Mesenchymal stem cell (in vitro differentiated cells and primary cell): ENCODE results near the gene WBP11.

Experiments used
- DNase-seq: peaks from one replicate; pipeline ENCODE4 v3.0.0-alpha.2; 2013
- H2AFZ ChIP-seq: one replicate; pipeline ENCODE4 v1.6.1; 2013; ENCODE audit warnings: low read depth, mild to moderate bottlenecking, control low read depth, inconsistent platforms, low read length, moderate library complexity
- H2AK5ac ChIP-seq: 2 replicates; pipeline ENCODE4 v1.6.1; 2013; ENCODE audit warnings: low read length, moderate library complexity, mild to moderate bottlenecking, inconsistent platforms; ENCODE audit not compliant: severe bottlenecking
- H2BK120ac ChIP-seq: one replicate; pipeline ENCODE4 v1.6.1; 2013; ENCODE audit warnings: low read depth, mild to moderate bottlenecking, inconsistent platforms, low read length, moderate library complexity
- H2BK12ac ChIP-seq, 2 experiments: one replicate each; pipeline ENCODE4 v1.6.1; 2013; ENCODE audit warnings: inconsistent platforms in 2 of 2, low read length in 2 of 2, mild to moderate bottlenecking in 2 of 2, moderate library complexity in 2 of 2, control low read depth in 1 of 2
- H2BK15ac ChIP-seq: one replicate; pipeline ENCODE4 v1.6.1; 2013; ENCODE audit warnings: mild to moderate bottlenecking, low read depth, inconsistent platforms; ENCODE audit not compliant: poor library complexity, severe bottlenecking
- H2BK5ac ChIP-seq: 2 replicates; pipeline ENCODE4 v1.6.1; 2013; ENCODE audit warnings: low read depth, mild to moderate bottlenecking, low read length, control low read depth, inconsistent platforms; ENCODE audit not compliant: poor library complexity, severe bottlenecking
- H3K14ac ChIP-seq, 2 experiments: one replicate each; pipeline ENCODE4 v1.6.1; 2013; ENCODE audit warnings: inconsistent platforms in 2 of 2, low read length in 2 of 2, control low read depth in 1 of 2, mild to moderate bottlenecking in 1 of 2, moderate library complexity in 1 of 2
- H3K18ac ChIP-seq, 2 experiments: one replicate each; pipeline ENCODE4 v1.6.1; 2013; ENCODE audit warnings: inconsistent platforms in 2 of 2, low read length in 2 of 2, control low read depth in 1 of 2, low read depth in 1 of 2, mild to moderate bottlenecking in 1 of 2
- H3K23ac ChIP-seq, 2 experiments: one replicate each; pipeline ENCODE4 v1.6.1; 2013; ENCODE audit warnings: inconsistent platforms in 2 of 2, low read length in 2 of 2, mild to moderate bottlenecking in 2 of 2, moderate library complexity in 2 of 2, control low read depth in 1 of 2
- H3K27ac ChIP-seq: 2 replicates; pipeline ENCODE4 v1.5.1; 2013; ENCODE audit warnings: mild to moderate bottlenecking, moderate library complexity, low read length, control low read depth, inconsistent platforms; ENCODE audit not compliant: poor library complexity, severe bottlenecking
- H3K27me3 ChIP-seq, 2 experiments: 2 replicates each; pipeline versions ENCODE4 v1.6.1 to v1.7.0; 2013; ENCODE audit warnings: low read length in 2 of 2, mild to moderate bottlenecking in 2 of 2, moderate library complexity in 2 of 2, control low read depth in 1 of 2, inconsistent platforms in 1 of 2; ENCODE audit not compliant: control insufficient read depth in 1 of 2, insufficient read depth in 1 of 2
- H3K36me3 ChIP-seq, 2 experiments: 2 replicates each; pipeline versions ENCODE4 v1.6.1 to v1.7.0; 2013; ENCODE audit warnings: low read length in 2 of 2, control low read depth in 1 of 2, inconsistent platforms in 1 of 2, low read depth in 1 of 2, mild to moderate bottlenecking in 1 of 2; ENCODE audit not compliant: insufficient read depth in 2 of 2, control insufficient read depth in 1 of 2
- H3K4ac ChIP-seq, 2 experiments: one replicate each; pipeline ENCODE4 v1.6.1; 2013; ENCODE audit warnings: inconsistent platforms in 2 of 2, low read length in 2 of 2, mild to moderate bottlenecking in 2 of 2, moderate library complexity in 2 of 2, control low read depth in 1 of 2, low read depth in 1 of 2
- H3K4me1 ChIP-seq: 2 replicates; pipeline ENCODE4 v1.6.1; 2013; ENCODE audit warnings: low read depth, low read length, control low read depth; ENCODE audit not compliant: control insufficient read depth, insufficient read depth
- H3K4me2 ChIP-seq: 2 replicates; pipeline ENCODE4 v1.6.1; 2013; ENCODE audit warnings: low read length, mild to moderate bottlenecking, inconsistent platforms; ENCODE audit not compliant: poor library complexity, severe bottlenecking
- H3K4me3 ChIP-seq, 2 experiments: 2 replicates each; pipeline versions ENCODE4 v1.5.1 to v1.7.0; 2013; ENCODE audit warnings: low read length in 2 of 2, mild to moderate bottlenecking in 2 of 2, control low read depth in 1 of 2, low read depth in 1 of 2; ENCODE audit not compliant: insufficient read depth in 1 of 2
- H3K79me1 ChIP-seq: replicated peaks from 2 replicates; pipeline ENCODE4 v1.6.1; 2013; ENCODE audit warnings: mild to moderate bottlenecking, control low read depth, low read length, inconsistent platforms; ENCODE audit not compliant: poor library complexity, severe bottlenecking
- H3K9ac ChIP-seq: 2 replicates; pipeline ENCODE4 v1.7.0; 2013; ENCODE audit warnings: mild to moderate bottlenecking, low read length, moderate library complexity
- H3K9me3 ChIP-seq: 2 replicates; pipeline ENCODE4 v1.7.0; 2013; ENCODE audit warnings: mild to moderate bottlenecking, low read length; ENCODE audit not compliant: control insufficient read depth
- H4K8ac ChIP-seq: one replicate; pipeline ENCODE4 v1.6.1; 2013; ENCODE audit warnings: inconsistent platforms, mild to moderate bottlenecking, low read length, moderate library complexity
- H4K91ac ChIP-seq: one replicate; pipeline ENCODE4 v1.6.1; 2013; ENCODE audit warnings: mild to moderate bottlenecking, low read length, inconsistent platforms
- WGBS: methylation state at CpG from one replicate; pipeline ENCODE4 v1.1.7; 2013; ENCODE audit warnings: mixed read lengths; 5-methylcytosine and 5-hydroxymethylcytosine counted together

The WBP11 gene

GRCh38 chr12:14810953-14811483 is 7.7 kb upstream of the WBP11 start:
- WGBS: 75% methylated on average over 1 of the region's 1 CpG
- no peak overlapping the region for H3K4me2 ChIP-seq
- no peaks in the 10 kb centered on the region for H3K9me3 ChIP-seq
- no peaks in the 10 kb centered on the region for H3K36me3 ChIP-seq
- H4K8ac ChIP-seq: no peak overlapping the region
- H4K91ac ChIP-seq: no peak overlapping the region
- no peak overlapping the region for H2AFZ ChIP-seq
- no peak overlapping the region for H3K4ac ChIP-seq
- no peak overlapping the region for H3K27ac ChIP-seq
- no peak overlapping the region for H3K9ac ChIP-seq
- no peak overlapping the region for H2BK12ac ChIP-seq
- H3K14ac ChIP-seq: no peak overlapping the region
- no peak overlapping the region for H3K18ac ChIP-seq
- H2AK5ac ChIP-seq: no peak overlapping the region
- H3K79me1 ChIP-seq: peaks cover under 1% of the 10 kb centered on the region
- no peaks in the 10 kb centered on the region for H3K4me1 ChIP-seq
- no peaks in the 10 kb centered on the region for H3K27me3 ChIP-seq
- no peak overlapping the region for H3K23ac ChIP-seq
- H2BK120ac ChIP-seq: no peak overlapping the region
- DNase-seq: peak; percentile 39
- no peak overlapping the region for H2BK15ac ChIP-seq
- no peak overlapping the region for H2BK5ac ChIP-seq
- H3K4me3 ChIP-seq: no peak overlapping the region

DNA sequence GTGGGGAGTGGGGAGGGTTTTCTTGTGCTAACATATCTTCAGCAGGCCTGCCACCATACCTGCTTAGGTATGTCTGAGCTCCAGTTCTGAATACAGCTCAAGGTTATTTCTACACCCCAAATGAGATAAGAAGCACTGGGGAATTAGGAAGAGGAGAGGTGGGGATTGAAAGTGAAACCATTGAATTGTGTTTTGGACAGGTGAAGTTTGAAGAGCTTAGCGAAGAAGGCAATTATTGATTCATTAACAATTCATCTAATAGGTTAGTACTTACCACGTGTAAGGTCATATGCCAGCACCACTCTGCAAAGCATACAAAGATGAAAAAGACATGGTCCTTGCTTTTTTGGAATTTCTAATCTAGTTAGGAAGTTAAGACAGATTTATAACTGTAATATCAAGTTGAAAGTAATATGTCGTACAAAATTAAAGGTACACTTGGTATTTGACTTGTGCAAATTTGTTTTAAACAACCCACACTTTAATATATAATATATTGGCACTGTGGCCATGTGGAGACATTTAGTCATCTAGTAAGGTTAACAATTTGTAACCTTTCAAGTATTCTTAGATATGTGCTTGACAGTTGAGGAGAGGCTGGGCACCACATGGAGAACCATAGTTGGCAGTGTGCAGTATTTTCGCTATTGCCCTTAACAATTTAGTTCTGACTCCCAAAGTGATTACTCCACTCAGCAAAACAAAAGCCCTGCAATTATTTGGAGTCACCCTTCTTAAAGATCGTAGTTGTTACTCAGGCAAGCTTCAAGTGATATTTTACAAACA is 7.1 kb upstream of the WBP11 start:
- 79% methylated on average over 2 of the region's 5 CpGs for WGBS
- no peak overlapping the region for H2BK15ac ChIP-seq
- no peak overlapping the region for H3K4me3 ChIP-seq
- no peak overlapping the region for H4K91ac ChIP-seq
- H4K8ac ChIP-seq: no peak overlapping the region
- H3K79me1 ChIP-seq: peaks cover 2% of the 10 kb centered on the region
- H3K4me1 ChIP-seq: no peaks in the 10 kb centered on the region
- no peak overlapping the region for H3K18ac ChIP-seq
- H3K27ac ChIP-seq: no peak overlapping the region
- no peak overlapping the region for H3K9ac ChIP-seq
- H3K9me3 ChIP-seq: no peaks in the 10 kb centered on the region
- no peak overlapping the region for H3K4ac ChIP-seq
- no peak overlapping the region for H3K14ac ChIP-seq
- H3K4me2 ChIP-seq: no peak overlapping the region
- H3K23ac ChIP-seq: no peak overlapping the region
- DNase-seq: no peak
- no peak overlapping the region for H2BK5ac ChIP-seq
- no peak overlapping the region for H2AK5ac ChIP-seq
- no peak overlapping the region for H2BK120ac ChIP-seq
- H3K27me3 ChIP-seq: no peaks in the 10 kb centered on the region
- H3K36me3 ChIP-seq: no peaks in the 10 kb centered on the region
- no peak overlapping the region for H2BK12ac ChIP-seq
- no peak overlapping the region for H2AFZ ChIP-seq

GRCh38 chr12:14803830-14804160 is 517 bp upstream of the WBP11 start:
- Histone ChIP-seq H2BK12ac (no peak overlapping the region), H3K23ac (no peak overlapping the region), H2BK15ac (no peak overlapping the region), H4K8ac (no peak overlapping the region), H3K36me3 (peaks cover 0 to 10% of the 10 kb centered on the region in 2 experiments), H3K4me1 (no peaks in the 10 kb centered on the region), H2BK120ac (no peak overlapping the region), H2AK5ac (no peak overlapping the region), H3K14ac (no peak overlapping the region), H2AFZ (no peak overlapping the region), H3K18ac (peak overlapping the region in 1 of 2 experiments; percentile 37), H3K4me2 (peak overlapping the region; percentile 73), H3K9ac (peak overlapping the region; percentile 99), H3K9me3 (no peaks in the 10 kb centered on the region), H3K27me3 (no peaks in the 10 kb centered on the region), H2BK5ac (no peak overlapping the region), H4K91ac (no peak overlapping the region), H3K4ac (peak overlapping the region in 1 of 2 experiments; percentile 62), H3K27ac (peak overlapping the region; percentile 75), H3K79me1 (peaks cover 6% of the 10 kb centered on the region), H3K4me3 (peak overlapping the region; percentile 4 to 96)
- no peak for DNase-seq
- 0% methylated on average over 11 of the region's 12 CpGs for WGBS

- H4K91ac ChIP-seq: no peak overlapping the region
- H3K27ac ChIP-seq: peak overlapping the region; percentile 35
- H3K79me1 ChIP-seq: peaks cover 6% of the 10 kb centered on the region
- H2BK15ac ChIP-seq: no peak overlapping the region
- peak overlapping the region; percentile 19 for H2BK120ac ChIP-seq
- peak overlapping the region; percentile 99 for H3K9ac ChIP-seq
- H3K18ac ChIP-seq: peak overlapping the region in 1 of 2 experiments; percentile 80
- peak overlapping the region; percentile 84 to 85 for H3K4ac ChIP-seq
- H2AK5ac ChIP-seq: no peak overlapping the region
- no peak overlapping the region for H2BK12ac ChIP-seq
- DNase-seq: no peak
- peak overlapping the region in 1 of 2 experiments; percentile 98 for H3K23ac ChIP-seq
- no peak overlapping the region for H3K14ac ChIP-seq
- WGBS: 0% methylated on average over 7 of the region's 7 CpGs
- H4K8ac ChIP-seq: no peak overlapping the region
- H2AFZ ChIP-seq: no peak overlapping the region
- H3K27me3 ChIP-seq: no peaks in the 10 kb centered on the region
- no peak overlapping the region for H2BK5ac ChIP-seq
- peak overlapping the region; percentile 96 to 100 for H3K4me3 ChIP-seq
- no peaks in the 10 kb centered on the region for H3K9me3 ChIP-seq
- H3K36me3 ChIP-seq: peaks cover 0 to 21% of the 10 kb centered on the region in 2 experiments
- no peaks in the 10 kb centered on the region for H3K4me1 ChIP-seq
- H3K4me2 ChIP-seq: peak overlapping the region; percentile 93
Measured at GRCh38 chr12:14802721-14803010, 612 bp downstream of the WBP11 start.
